GM10248 (cell line): Measurements from ENCODE around the gene NUS1.
"Not testable (repeated sequence)": the region's sequence is repeated elsewhere in the genome, so short reads cannot be mapped to it uniquely, and the experiment has no call there.

ENCODE experiments used
- CTCF ChIA-PET: fragments of 300-600 bp; sonication (Branson Sonifier 250); formaldehyde crosslinking; extraction: SDS; loops from one replicate; lab custom pipeline; 2021; ENCODE audit warnings: antibody characterized with exemption; lab: Yijun Ruan, JAX
- POLR2A ChIA-PET: fragments of 350-650 bp; sonication (Branson Sonifier 250); formaldehyde crosslinking; extraction: SDS; loops from one replicate; lab custom pipeline; 2020; ENCODE audit warnings: antibody characterized with exemption; lab: Yijun Ruan, JAX
- DNase-seq: peaks from one replicate; pipeline ENCODE4 v3.0.0; 2012; ENCODE audit errors: extremely low spot score
- CTCF ChIP-seq: IDR thresholded peaks from 2 replicates; pipeline ENCODE4 v1.5.1; 2012; ENCODE audit warnings: mild to moderate bottlenecking, low read depth; ENCODE audit errors: extremely low read depth, missing control alignments, control extremely low read depth

NUS1 gene

DNA sequence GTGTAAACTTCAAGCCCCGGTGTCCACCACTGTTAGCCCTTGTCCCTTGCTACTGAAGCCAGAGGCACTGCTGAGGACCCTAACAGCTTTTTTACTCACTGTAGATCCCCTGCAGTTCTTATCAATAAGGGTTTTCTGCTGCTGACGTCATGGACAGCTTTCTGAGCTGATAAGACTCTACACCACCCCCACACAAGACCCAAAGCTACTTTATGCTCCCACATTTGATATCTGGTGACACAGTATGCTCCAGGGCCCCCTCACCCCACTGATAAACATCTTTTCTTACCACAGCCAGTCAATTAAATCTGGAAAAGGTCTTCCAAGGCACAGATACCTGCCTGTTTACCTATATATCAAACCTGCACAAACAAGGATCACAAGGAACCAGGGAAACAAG lies 65.3 kb downstream of the NUS1 start:
- CTCF ChIA-PET = interaction anchor here (0.7 to 1.8 kb wide), 3 partner anchors 9 to 36 kb away, joined by 3 to 4 read pairs (median 3); no protein-coding TSS in a partner anchor
- no peak for TF ChIP-seq CTCF
- DNase-seq = no peak
- POLR2A ChIA-PET = no interaction called here

DNA sequence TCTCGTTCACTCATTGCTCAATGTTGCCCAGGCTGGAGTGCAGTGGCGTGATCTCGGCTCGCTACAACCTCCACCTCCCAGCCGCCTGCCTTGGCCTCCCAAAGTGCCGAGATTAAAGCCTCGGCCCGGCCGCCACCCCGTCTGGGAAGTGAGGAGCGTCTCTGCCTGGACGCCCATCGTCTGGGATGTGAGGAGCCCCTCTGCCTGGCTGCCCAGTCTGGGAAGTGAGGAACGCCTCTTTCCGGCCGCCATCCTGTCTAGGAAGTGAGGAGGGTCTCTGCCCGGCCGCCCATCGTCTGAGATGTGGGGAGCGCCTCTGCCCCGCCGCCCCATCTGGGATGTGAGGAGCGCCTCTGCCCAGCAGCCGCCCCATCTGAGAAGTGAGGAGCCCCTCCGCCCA lies 75.4 kb downstream of the NUS1 start:
- POLR2A ChIA-PET, DNase-seq, CTCF ChIA-PET: not testable (repeated sequence)
